Stimulated activated CD8-positive, alpha-beta memory T cell treated with anti-CD3 and anti-CD28 coated beads, Interleukin-12 subunit alpha, Interleukin-12 subunit beta, amount 100 ng/mL, for 24 hours (primary cell): Measurements from ENCODE around the gene C12orf42.

Experiments
- DNase-seq: peaks from one replicate; pipeline ENCODE4 v3.0.0-alpha.2; 2020; ENCODE audit errors: extremely low read depth

Gene C12orf42

DNA sequence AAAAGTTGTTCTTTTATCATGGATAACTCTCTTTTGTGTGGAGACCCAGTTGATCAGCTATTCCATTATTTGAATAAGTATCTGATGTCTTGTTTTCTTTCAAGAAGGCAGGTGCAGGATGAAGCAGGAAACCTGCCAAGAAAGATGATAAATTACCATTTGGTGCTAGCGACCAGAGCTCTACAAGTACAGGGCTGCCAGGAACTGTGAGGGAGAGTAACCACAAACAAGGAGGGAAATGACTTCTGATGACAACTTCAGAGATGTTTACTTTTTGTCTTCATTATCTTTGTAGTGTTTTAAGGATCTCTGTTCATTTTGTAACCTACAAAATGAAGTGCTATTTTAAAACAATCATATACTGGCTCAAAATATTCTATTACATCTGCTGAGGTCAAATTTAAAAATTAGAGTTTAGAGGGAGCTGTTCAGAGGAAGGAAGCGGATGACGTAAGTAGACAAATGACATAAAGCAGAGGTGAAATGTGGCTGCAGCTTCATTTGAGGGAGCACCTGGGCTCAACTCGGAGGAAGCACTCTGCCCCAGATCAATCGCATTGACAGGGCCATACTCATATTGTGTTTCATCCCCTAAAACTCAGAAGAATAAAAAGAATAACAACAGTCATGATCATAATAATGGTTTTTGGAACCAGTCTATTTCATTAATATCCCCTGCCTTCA is 226.8 kb downstream of the C12orf42 start:
- DNase-seq, result no peak

GRCh38 chr12:103257763-103258162 is 238.0 kb downstream of the C12orf42 start:
- no peak for DNase-seq
